ENCODE results near the gene MCF2L2. TPM values are rescaled to one million over a fixed set of nuclear protein-coding genes. Genes with fewer than 3 reads are reported as not detected.

The MCF2L2 gene
- total RNA-seq, 1 donor from 2014 or later = 2.0 TPM

DNA sequence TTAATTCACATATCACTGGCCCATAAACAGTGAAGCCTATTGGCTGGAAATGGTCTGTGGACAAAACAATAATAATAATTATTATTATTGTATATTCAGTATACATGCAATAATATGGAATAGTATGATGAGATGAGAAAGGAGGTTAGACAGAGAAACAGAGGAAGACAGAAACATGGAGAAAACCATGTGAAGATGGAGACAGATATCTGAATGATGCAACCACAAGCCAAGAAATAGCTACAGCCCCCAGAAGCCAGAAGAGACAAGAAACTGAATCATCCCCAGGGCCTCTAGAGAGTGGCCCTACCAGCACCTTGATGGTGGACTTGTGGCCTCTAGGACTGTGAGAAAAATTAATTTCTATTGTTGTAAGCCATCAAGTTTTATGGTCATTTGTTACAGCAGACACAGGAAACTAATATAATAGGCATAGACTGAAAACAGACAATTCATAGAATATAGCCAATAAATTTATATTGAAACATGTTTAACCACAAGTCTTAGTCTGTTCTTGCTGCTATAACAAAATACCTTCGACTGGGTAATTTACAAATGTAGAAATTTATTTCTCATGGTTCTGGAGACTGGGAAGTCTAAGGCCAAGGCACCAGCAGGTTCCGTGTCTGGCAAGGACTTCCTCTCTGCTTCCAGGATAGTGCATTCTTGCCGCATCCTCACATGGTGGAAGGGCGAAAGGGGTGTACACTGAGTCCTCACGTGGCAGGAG lies 31.6 kb downstream of the MCF2L2 start:
- intact Hi-C loops (cut with DNase I) = no loop called here
- Histone ChIP-seq H3K4me1 (no peaks in the 10 kb centered on the region), H3K9me3 (no peaks in the 10 kb centered on the region), H3K36me3 (no peaks in the 10 kb centered on the region), H3K27ac (no peak overlapping the region), H3K4me3 (no peak overlapping the region), H3K27me3 (no peaks in the 10 kb centered on the region)
- TF ChIP-seq, protein P1, sequence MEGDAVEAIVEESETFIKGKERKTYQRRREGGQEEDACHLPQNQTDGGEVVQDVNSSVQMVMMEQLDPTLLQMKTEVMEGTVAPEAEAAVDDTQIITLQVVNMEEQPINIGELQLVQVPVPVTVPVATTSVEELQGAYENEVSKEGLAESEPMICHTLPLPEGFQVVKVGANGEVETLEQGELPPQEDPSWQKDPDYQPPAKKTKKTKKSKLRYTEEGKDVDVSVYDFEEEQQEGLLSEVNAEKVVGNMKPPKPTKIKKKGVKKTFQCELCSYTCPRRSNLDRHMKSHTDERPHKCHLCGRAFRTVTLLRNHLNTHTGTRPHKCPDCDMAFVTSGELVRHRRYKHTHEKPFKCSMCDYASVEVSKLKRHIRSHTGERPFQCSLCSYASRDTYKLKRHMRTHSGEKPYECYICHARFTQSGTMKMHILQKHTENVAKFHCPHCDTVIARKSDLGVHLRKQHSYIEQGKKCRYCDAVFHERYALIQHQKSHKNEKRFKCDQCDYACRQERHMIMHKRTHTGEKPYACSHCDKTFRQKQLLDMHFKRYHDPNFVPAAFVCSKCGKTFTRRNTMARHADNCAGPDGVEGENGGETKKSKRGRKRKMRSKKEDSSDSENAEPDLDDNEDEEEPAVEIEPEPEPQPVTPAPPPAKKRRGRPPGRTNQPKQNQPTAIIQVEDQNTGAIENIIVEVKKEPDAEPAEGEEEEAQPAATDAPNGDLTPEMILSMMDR (IDR thresholded peaks at IDR 0.05) = no peak
- no peak for TF ChIP-seq POLR2A (IDR thresholded peaks at IDR 0.05)
- no peak for TF ChIP-seq POLR2AphosphoS5 (IDR thresholded peaks at IDR 0.05; ENCODE audit: insufficient read depth in 1 of 2, low read depth in 1 of 2)
- no peak for DNase-seq (ENCODE audit: extremely low spot score in 2 of 2)

DNA sequence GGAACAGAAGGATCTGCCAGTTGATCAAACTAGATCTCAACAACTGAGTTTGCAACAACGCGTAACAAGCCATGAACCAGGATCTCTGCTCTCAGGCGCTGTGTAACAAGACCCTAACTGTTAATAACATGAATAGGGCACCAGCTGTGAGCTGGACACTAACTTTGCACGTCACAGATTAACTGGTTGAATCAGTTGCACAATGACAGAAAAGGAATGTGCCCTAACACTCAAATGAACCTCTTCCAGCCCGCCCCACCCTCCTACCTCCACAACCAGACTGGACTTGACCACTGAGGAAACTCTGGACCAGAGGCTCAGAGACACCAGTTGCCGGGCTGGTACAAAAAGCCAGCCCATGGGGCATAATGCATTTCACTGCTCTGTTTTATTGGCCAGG lies 34.3 kb downstream of the MCF2L2 start:
- Histone ChIP-seq H3K4me1 (no peaks in the 10 kb centered on the region), H3K4me3 (no peak overlapping the region), H3K9me3 (no peaks in the 10 kb centered on the region), H3K36me3 (no peaks in the 10 kb centered on the region), H3K27me3 (no peaks in the 10 kb centered on the region), H3K27ac (no peak overlapping the region)
- no peak for DNase-seq (ENCODE audit: extremely low spot score in 2 of 2)
- no peak for TF ChIP-seq POLR2AphosphoS5 (IDR thresholded peaks at IDR 0.05; ENCODE audit: insufficient read depth in 1 of 2, low read depth in 1 of 2)
- TF ChIP-seq, protein P1 (IDR thresholded peaks at IDR 0.05) = no peak
- TF ChIP-seq POLR2A (IDR thresholded peaks at IDR 0.05) = no peak
- intact Hi-C loops (cut with DNase I) = no loop called here

DNA sequence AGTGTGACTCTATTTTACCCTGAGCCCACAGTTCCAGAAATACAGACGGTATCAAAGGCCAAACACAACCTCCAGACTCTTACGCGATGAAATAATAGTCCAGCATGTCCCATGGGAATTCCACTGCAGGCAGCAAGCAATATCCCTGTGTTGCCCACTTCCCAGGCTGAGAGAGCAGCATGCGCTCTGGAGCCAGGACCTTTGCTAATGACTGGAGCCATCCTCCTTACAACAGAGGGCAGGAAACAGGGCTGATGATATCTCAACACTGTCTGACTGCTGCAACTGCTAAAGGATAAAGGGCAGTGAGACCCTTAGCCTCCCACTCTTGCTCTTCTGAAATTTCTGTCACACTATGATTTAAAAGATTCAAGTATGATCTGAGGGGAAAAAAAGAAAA lies 34.8 kb downstream of the MCF2L2 start:
- H3K27ac ChIP-seq = no peak overlapping the region
- no peaks in the 10 kb centered on the region for H3K9me3 ChIP-seq
- no peaks in the 10 kb centered on the region for H3K36me3 ChIP-seq
- no peaks in the 10 kb centered on the region for H3K4me1 ChIP-seq
- DNase-seq (ENCODE audit: extremely low spot score in 2 of 2) = no peak
- no peak overlapping the region for H3K4me3 ChIP-seq
- no peaks in the 10 kb centered on the region for H3K27me3 ChIP-seq
- no peak for TF ChIP-seq POLR2AphosphoS5 (IDR thresholded peaks at IDR 0.05; ENCODE audit: insufficient read depth in 1 of 2, low read depth in 1 of 2)
- TF ChIP-seq, protein P1 (IDR thresholded peaks at IDR 0.05) = no peak
- intact Hi-C loops (cut with DNase I) = loop anchor here (1.0 kb wide), 1 partner anchor 259 kb away; no protein-coding TSS in a partner anchor

DNA sequence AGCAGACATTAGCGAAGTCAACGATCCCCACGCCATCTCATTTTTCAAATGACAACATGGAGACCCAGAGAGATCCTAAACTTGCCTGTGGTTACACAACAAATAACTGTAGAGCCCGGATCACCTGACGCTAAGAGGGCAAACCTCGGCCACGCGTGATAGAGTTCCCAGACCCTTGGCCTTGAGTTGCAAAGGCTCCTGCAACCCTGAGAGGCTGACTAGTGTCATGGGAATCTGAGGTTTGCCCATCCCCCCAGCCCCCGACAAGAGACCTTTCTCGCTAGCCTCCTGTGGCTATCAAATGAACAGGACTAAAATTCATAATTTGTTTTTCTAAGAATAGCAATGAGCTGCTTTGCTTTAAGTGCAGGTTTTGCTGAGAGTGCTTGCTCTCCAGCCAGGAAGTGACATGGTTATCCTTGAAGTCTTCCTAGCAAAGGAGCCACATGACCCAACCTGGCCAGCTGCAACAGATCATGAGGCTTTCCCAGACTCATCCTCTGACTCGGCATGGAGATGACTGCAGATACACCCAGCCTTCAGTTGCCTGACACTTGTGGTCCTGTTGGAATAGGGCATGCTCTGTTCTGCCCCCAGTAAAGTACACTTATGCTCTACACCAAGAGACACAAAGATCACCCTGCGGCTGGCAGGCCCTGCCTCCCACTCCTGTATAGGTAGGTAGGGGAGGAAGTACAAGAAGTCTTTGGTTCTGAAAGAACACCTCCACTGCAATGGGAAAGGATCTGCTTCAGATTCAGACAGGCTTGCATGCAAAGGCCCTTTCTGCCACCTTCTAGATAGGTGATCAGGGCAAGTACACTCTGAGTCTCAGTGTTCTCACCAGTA lies 36.0 kb downstream of the MCF2L2 start:
- Histone ChIP-seq H3K9me3 (no peaks in the 10 kb centered on the region), H3K36me3 (no peaks in the 10 kb centered on the region), H3K4me3 (no peak overlapping the region), H3K27ac (no peak overlapping the region), H3K4me1 (no peaks in the 10 kb centered on the region), H3K27me3 (no peaks in the 10 kb centered on the region)
- TF ChIP-seq POLR2AphosphoS5 (IDR thresholded peaks at IDR 0.05; ENCODE audit: insufficient read depth in 1 of 2, low read depth in 1 of 2) (no peak), POLR2A (IDR thresholded peaks at IDR 0.05) (no peak)
- DNase-seq (ENCODE audit: extremely low spot score in 2 of 2) = no peak
- intact Hi-C loops (cut with DNase I) = loop anchor here (1.0 kb wide), 1 partner anchor 258 kb away; no protein-coding TSS in a partner anchor

DNA sequence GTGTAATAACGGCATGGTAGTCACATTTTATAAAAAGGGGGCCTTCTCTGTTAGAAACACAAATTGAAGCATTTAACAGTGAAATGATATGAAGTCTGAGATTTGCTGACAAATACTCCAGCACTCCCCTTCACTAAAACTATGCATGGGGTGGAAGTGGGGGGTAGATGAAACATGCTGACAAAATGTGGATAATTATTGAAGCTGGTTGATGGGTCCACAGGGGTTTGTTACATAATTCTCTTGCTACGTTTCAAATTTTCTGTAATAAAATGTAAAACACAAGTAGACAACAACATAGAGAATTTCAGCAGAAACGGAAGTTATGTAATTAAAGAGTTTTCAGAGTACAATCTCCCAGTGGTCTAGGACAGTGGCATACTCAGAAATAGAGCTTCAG lies 37.0 kb downstream of the MCF2L2 start:
- H3K27me3 ChIP-seq = no peaks in the 10 kb centered on the region
- DNase-seq (ENCODE audit: extremely low spot score in 2 of 2) = no peak
- no peak overlapping the region for H3K27ac ChIP-seq
- H3K4me3 ChIP-seq = no peak overlapping the region
- no peak for TF ChIP-seq POLR2AphosphoS5 (IDR thresholded peaks at IDR 0.05; ENCODE audit: insufficient read depth in 1 of 2, low read depth in 1 of 2)
- no peak for TF ChIP-seq POLR2A (IDR thresholded peaks at IDR 0.05)
- TF ChIP-seq, protein P1 (IDR thresholded peaks at IDR 0.05) = no peak
- intact Hi-C loops (cut with DNase I) = no loop called here
- H3K36me3 ChIP-seq = no peaks in the 10 kb centered on the region
- H3K4me1 ChIP-seq = no peaks in the 10 kb centered on the region
- no peaks in the 10 kb centered on the region for H3K9me3 ChIP-seq

Measured in vagina (tissue), 2 donors.